ENCODE data around the gene TEX38. TPM values are rescaled to one million over a fixed set of nuclear protein-coding genes. Genes with fewer than 3 reads are reported as not detected.

TEX38 gene
- total and polyA plus RNA-seq, 2 of the 13 experiments (the other 11 are each of a cell fraction or from before 2014, with no cell fraction given), result 0.18 TPM; not detected in 1

GRCh38 chr1:46667782-46668760, 3.6 kb upstream of the TEX38 start, which contains the start of gene ATPAF1 (continued):
- TF ChIP-seq CBFB (CRISPR knock-in tag; IDR thresholded peaks at IDR 0.05) (no peak), BCL3 (CRISPR knock-in tag; IDR thresholded peaks at IDR 0.05) (no peak; the same call in 1 of the 2 replicates), TFE3 (CRISPR knock-in tag; IDR thresholded peaks at IDR 0.05) (no peak), RBM39 (IDR thresholded peaks at IDR 0.05; ENCODE audit: low read depth, low read length, poor library complexity, severe bottlenecking) (no peak), KAT7 (CRISPR knock-in tag; IDR thresholded peaks at IDR 0.05; ENCODE audit: borderline replicate concordance) (no peak), KDM4B (CRISPR knock-in tag; IDR thresholded peaks at IDR 0.05) (no peak), ZUFSP (CRISPR knock-in tag; IDR thresholded peaks at IDR 0.05; ENCODE audit: borderline replicate concordance) (no peak), ZBTB20 (CRISPR knock-in tag; IDR thresholded peaks at IDR 0.05; ENCODE audit: borderline replicate concordance, low read depth) (no peak), YEATS2 (CRISPR knock-in tag; IDR thresholded peaks at IDR 0.05; ENCODE audit: borderline replicate concordance) (no peak), SYNCRIP (IDR thresholded peaks at IDR 0.05; ENCODE audit: insufficient read depth, low read depth, low read length) (no peak), ZNF646 (CRISPR knock-in tag; IDR thresholded peaks at IDR 0.05) (no peak), ZNF101 (CRISPR knock-in tag; IDR thresholded peaks at IDR 0.05; ENCODE audit: borderline replicate concordance, low read depth) (no peak), NFE2L2 (IDR thresholded peaks at IDR 0.05; ENCODE audit: low read length) (no peak), ETV6 (CRISPR knock-in tag; conservative IDR thresholded peaks at IDR 0.05) (no peak)
